Inferior parietal cortex (tissue), 1 donor: ENCODE measurements around the gene DEFB115.
"Not testable (repeated sequence)": the region's sequence is repeated elsewhere in the genome, so short reads cannot be mapped to it uniquely, and the experiment has no call there.

Experiments used
- DNase-seq: peaks from one replicate; pipeline ENCODE4 v3.0.0-alpha.2; 2016; ENCODE audit errors: extremely low spot score

DEFB115 gene

GRCh38 chr20:31257364-31257763 is at the start of gene DEFB115:
DEFB115 (plus strand) TSS chr20:31257664; CDS start chr20:31257664, 0 bp downstream.
- no peak for DNase-seq

DNA sequence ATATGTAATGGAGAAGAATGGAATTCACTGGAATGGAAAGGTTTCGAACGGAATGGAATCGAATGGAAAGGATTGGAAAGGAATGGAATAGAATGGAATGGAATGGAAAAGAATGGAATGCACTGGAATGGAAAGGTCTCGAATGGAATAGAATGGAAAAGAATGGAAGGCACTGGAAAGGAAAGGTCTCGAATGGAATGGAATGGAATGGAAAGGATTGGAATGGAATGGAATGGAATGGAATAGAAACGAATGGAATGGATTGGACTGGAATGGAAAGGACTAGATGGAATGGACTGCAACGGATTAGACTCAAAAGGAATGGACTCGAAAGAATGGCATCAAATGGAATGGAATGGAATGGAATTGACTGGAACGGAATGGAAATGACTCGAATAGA is 20.5 kb upstream of the DEFB115 start:
- no peak for DNase-seq

DNA sequence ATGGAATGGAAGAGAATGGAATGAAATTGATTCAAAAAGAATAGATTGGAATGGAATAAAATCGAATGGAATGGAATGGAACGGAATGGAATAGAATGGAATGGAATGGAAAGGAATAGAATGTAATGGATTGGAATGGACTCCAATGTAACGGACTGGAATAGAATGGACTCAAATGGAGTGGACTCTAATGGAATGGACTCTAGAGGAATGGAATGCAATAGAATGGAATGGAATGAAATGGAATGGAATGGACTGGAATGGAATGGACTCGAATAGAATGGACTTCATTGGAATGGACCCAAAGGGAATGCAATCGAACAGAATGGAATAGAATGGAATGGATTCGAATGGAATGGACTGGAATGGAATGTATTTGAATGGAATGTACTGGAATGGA is 19.7 kb upstream of the DEFB115 start:
- DNase-seq, result no peak

GRCh38 chr20:31239139-31239538 is 18.3 kb upstream of the DEFB115 start:
- DNase-seq, result no peak

DNA sequence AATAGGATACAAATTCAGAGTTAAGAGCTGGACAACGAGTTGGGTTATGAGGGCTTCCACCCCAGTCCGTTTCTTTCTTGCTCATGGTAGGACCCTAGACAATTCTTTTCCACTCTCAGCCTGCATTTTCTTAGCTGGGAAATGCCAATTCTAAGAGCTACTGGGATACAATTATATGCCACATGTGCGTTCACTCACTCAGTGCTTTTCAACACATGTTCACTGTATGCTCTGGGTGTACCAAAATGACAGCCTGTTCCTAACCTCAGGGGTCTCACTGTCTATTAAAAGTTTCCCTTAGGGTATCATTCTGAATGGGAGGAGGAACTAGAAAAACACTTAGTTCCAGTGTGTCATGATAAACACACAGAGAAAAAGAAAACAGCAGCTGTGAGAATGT is 505 bp upstream of the DEFB115 start:
- DNase-seq, result no peak

DNA sequence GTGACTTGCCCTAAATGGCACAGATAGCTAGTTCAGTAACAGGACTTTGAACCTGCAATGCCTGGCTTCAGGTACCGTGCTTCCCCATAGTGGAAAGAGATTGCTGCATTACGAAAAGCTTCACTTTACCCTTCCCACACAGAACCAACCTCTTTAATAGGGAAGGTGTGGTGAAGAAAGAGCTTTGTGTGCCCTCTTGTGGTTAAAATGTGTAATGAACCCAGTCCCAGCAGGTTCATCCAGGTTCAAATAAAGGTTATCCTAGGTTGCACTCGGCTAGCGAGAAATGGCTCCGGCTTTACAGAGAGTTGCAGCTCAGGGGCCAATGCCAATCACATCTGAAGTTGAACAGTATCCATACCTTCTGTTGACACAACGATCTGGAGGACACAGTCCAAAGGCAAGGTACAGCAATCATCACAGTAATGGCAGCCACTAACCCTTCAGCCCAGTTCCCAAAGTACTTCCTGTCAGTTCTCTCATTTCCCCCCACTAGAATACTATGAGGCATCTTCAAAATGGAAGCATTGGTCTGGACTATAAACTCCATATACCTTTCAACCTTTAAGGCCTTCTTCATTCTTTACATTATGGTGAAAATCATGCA is 3.0 kb downstream of the DEFB115 start:
- DNase-seq, result no peak

DNA sequence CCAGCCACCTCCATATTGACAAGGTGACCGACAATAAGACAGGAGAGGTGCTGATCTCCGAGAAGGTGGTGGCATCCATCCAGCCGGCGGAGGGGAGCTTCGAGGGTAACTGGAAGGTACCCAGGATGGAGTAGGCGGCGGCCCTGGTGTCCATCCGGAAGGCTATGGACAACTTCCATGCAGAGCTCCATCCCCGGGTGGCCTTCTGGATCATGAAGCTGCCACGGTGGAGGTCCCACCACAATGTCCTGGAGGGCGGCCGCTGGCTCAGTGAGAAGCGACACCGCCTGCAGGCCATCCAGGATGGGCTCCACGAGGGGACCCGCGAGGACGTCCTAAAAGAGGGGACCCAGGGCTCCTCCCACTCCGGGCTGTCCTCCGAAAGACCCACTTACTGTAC is 17.0 kb downstream of the DEFB115 start:
- DNase-seq, result no peak

- DNase-seq, result no peak
These were observed 20.7 kb downstream of the DEFB115 start for GRCh38 chr20:31278178-31278577.

GRCh38 chr20:31284964-31285363 is 27.5 kb downstream of the DEFB115 start:
- DNase-seq, result not testable (repeated sequence)

GRCh38 chr20:31308535-31309162 is 51.2 kb downstream of the DEFB115 start, which contains the start of gene DEFB116:
DEFB116 (minus strand) TSS chr20:31308585; CDS start chr20:31308585, 0 bp downstream.
- no peak for DNase-seq
